ENCODE data around the gene PXMP2.

PXMP2 gene

DNA sequence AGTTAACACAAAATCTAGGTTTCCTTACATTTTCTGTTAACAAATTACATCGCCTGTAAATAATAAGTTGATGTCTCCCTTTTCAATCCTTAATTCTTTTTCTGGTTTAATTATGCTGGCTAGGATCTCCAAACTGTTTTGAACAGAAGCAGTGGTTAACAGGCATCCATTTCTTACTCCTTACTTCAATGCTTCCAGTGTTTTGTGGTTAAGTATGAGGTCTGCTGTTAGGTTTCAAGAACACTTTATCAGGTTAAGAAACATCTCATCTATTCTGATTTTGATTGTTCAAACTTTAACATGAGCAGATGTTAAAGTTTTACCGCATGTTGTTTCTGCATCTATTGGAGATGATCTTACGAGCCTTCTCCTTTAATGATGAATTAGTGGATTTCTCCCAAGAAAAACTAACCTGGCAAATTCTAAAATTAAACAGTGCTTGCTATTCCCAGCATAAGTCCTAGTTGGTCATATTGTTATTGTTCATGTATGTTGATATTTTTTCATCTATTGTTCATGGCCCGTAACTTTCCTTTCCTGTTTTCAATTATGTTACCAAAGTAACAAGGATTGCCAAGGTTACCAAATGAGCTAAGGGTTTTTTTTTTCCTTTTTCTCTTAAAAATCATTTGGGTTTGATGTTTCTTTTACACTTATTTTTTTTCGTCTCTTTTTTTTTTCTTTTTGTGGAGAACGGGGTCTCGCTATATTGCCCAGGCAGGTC lies 33.7 kb upstream of the PXMP2 start:
- TF ChIP-seq, protein P1, sequence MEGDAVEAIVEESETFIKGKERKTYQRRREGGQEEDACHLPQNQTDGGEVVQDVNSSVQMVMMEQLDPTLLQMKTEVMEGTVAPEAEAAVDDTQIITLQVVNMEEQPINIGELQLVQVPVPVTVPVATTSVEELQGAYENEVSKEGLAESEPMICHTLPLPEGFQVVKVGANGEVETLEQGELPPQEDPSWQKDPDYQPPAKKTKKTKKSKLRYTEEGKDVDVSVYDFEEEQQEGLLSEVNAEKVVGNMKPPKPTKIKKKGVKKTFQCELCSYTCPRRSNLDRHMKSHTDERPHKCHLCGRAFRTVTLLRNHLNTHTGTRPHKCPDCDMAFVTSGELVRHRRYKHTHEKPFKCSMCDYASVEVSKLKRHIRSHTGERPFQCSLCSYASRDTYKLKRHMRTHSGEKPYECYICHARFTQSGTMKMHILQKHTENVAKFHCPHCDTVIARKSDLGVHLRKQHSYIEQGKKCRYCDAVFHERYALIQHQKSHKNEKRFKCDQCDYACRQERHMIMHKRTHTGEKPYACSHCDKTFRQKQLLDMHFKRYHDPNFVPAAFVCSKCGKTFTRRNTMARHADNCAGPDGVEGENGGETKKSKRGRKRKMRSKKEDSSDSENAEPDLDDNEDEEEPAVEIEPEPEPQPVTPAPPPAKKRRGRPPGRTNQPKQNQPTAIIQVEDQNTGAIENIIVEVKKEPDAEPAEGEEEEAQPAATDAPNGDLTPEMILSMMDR (conservative IDR thresholded peaks at IDR 0.05), result no peak
- H3K27ac ChIP-seq, result no peak overlapping the region

DNA sequence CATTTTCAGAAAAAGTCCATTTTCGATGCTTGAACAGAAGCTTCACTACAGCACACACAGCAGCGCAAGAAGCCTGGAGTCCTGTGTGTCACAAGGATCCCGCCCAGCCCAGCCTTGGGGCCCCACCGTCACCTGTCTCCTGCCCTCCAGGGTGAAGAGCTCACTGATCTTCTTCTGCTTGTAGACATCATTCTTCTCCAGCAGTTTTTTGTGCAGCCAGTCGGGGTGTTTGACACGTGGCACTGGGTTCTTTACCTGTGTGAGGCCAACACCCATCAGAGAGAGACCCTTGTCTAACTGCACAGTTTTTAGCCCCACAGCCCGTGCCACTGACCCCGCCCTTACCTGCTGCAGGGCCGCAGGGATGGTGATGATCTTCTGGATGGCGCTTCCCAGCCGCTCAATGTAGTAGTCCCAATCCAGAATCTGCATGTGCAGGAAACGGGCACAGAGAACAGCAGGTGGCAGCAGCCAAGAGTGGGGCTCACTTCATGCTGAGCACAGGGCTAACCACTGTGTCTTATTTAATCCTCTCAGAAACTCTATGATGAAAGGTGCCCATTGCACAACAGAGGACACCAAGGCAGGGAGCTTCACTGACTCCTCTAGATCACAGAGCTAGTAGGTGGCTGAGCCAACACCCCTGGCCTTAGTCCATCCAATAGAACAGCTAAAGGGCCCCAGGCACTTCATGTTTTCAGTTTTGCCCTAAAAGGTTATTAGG lies 30.2 kb upstream of the PXMP2 start:
- no peak overlapping the region for H3K27ac ChIP-seq
- TF ChIP-seq, protein P1 (conservative IDR thresholded peaks at IDR 0.05), result no peak
- no peak for TF ChIP-seq ZFX (IDR thresholded peaks at IDR 0.05)

DNA sequence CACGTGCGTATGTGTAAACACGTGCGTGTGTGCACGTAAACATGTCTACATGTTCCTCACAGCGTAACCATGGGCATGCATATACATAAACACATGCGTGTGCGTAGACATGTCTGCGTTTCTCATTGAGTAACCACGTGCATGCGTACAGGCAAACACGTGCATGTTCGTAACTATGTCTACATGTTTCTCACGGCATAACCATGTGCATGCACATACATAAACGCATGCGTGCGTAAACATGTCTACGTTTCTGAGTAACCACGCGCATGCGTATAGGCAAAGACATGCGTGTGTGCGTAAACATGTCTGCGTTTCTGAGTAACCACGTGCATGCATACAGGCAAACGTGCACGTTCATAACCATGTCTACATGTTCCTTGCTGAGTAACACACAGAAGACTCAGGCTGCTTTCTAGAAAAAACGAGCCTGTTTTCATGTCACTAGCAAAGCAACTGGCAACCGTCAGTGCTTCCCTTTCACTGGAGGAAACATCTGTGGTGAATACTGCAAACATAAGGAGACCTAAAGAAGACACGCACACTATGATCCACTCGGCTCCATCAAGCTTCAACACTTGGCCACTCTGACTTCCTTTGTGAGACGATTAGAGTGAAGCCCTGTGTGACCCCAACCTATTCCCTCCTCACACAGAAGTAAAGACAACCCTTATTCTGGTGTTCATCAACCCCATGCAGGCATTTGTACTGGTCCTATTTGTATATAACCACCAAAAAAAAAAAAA lies 29.1 kb upstream of the PXMP2 start:
- TF ChIP-seq, protein P1 (conservative IDR thresholded peaks at IDR 0.05), result no peak
- TF ChIP-seq ZFX (IDR thresholded peaks at IDR 0.05), result no peak
- H3K27ac ChIP-seq, result no peak overlapping the region

DNA sequence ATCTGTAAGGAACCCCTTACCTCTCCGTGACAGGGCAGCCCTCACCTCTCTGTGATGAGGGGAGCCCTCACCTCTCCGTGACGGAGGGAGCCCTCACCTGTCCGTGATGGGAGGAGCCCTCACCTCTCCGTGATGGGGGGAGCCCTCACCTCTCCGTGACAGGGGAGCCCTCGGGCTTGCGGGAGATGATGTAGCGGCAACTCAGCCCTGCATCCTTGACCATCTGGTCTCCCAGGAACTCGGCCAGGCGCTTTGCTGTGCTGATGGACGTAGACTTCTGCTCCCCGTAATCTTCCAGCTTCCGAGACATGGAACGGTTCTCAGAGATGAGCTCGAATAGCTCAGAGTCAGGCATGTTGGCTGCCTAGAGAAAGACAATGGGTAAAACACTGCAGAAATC lies 28.2 kb upstream of the PXMP2 start:
- TF ChIP-seq, protein P1 (conservative IDR thresholded peaks at IDR 0.05), result no peak
- no peak for TF ChIP-seq ZFX (IDR thresholded peaks at IDR 0.05)
- no peak overlapping the region for H3K27ac ChIP-seq

DNA sequence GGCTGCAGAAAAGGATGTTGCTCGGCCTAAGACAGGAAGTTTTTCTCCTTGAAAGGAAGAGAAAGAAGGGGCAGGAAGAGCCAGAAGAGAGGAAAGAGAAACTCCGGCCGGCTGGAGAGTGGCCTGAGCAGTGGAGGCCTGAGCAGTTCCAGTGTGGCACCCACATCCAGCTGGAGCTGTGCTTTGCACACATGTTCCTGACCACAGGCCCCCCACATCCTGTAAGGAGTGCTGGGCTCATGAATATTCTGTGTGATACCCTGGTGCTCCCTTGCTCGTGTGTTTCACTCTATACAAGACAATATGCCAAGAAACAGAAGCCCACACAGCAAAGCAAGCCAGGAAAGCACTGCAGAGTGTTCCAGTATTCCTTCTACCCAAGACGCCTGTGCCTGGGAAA lies 27.3 kb upstream of the PXMP2 start:
- H3K27ac ChIP-seq, result no peak overlapping the region
- TF ChIP-seq, protein P1 (conservative IDR thresholded peaks at IDR 0.05), result no peak
- TF ChIP-seq ZFX (IDR thresholded peaks at IDR 0.05), result no peak

DNA sequence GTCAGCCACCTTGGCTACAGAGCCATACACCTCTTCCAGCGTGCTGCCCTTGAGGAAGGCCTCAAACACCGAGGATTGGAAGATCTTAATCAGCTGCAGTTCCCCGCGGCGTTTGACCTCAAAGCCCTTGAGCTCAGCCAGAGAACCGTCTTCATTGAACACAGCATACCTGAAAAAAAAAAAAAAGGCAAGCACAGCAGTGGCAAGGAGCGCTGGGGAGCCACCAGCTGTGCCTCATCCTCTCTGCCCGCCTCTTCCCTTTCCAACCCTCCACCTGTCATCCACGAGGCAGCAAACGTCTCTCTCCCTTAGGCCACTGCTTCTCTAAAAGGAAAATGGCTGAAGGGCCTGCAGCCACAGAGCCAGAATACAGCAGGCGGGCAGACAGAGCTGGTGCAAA lies 26.4 kb upstream of the PXMP2 start:
- TF ChIP-seq, protein P1 (conservative IDR thresholded peaks at IDR 0.05), result no peak
- TF ChIP-seq ZFX (IDR thresholded peaks at IDR 0.05), result no peak
- no peak overlapping the region for H3K27ac ChIP-seq

DNA sequence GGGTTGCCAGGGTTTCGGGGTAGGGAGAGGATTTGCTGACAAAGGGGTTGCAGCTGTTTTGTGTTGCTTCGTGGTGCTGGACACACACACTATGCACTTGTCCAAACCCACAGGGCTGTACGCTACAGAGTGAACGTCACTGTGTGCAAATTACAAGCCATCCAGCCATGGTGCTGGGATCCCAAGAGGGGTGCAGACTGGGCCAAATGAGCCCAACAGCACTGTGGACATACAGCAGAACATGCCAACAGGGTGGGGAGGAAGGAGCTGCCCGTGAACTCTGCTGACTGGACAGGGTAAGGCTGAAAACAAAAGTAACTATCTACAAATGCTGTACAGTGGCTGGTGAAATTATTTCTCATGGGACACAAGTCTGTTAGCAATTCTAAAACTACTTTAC lies 25.4 kb upstream of the PXMP2 start:
- no peak overlapping the region for H3K27ac ChIP-seq
- TF ChIP-seq, protein P1 (conservative IDR thresholded peaks at IDR 0.05), result no peak
- no peak for TF ChIP-seq ZFX (IDR thresholded peaks at IDR 0.05)
